Nephron progenitor cell (in vitro differentiated cells): ENCODE results near the gene MOB1B.

ENCODE experiments used
- DNase-seq: peaks from one replicate; pipeline ENCODE4 v3.0.0; 2021
- H3K27ac Mint-ChIP-seq: 2 replicates; pipeline ENCODE4 v1.8.0; 2021; ENCODE audit warnings: mild to moderate bottlenecking, moderate library complexity, mixed read lengths
- H3K27me3 Mint-ChIP-seq: 2 replicates; pipeline ENCODE4 v1.8.0; 2021; ENCODE audit warnings: mild to moderate bottlenecking, low read depth, mixed read lengths; ENCODE audit not compliant: poor library complexity
- H3K36me3 Mint-ChIP-seq: 2 replicates; pipeline ENCODE4 v1.8.0; 2021; ENCODE audit warnings: low read depth, mixed read lengths
- H3K4me1 Mint-ChIP-seq: 2 replicates; pipeline ENCODE4 v1.8.0; 2021; ENCODE audit warnings: mixed read lengths
- H3K4me3 Mint-ChIP-seq: 2 replicates; pipeline ENCODE4 v1.8.0; 2021; ENCODE audit warnings: mild to moderate bottlenecking, moderate library complexity, mixed read lengths
- H3K9me3 Mint-ChIP-seq: 2 replicates; pipeline ENCODE4 v1.8.0; 2021; ENCODE audit warnings: mild to moderate bottlenecking, moderate library complexity, mixed read lengths
- CTCF ChIP-seq: fragments of 200-600 bp; sonication (generic); IDR thresholded peaks from 2 replicates; pipeline ENCODE4 v1.5.0; 2021; ENCODE audit warnings: antibody characterized with exemption

Gene MOB1B

GRCh38 chr4:70946939-70947338 is 44.8 kb downstream of the MOB1B start:
- Mint-ChIP-seq H3K4me3 (no peak overlapping the region), H3K36me3 (peaks cover 66% of the 10 kb centered on the region), H3K4me1 (peaks cover 7% of the 10 kb centered on the region), H3K27ac (no peak overlapping the region), H3K9me3 (peaks cover 14% of the 10 kb centered on the region), H3K27me3 (no peaks in the 10 kb centered on the region)
- no peak for DNase-seq
- TF ChIP-seq CTCF, result no peak

GRCh38 chr4:70948665-70949260 is 46.6 kb downstream of the MOB1B start:
- Mint-ChIP-seq H3K27ac (no peak overlapping the region), H3K4me3 (no peak overlapping the region), H3K36me3 (peaks cover 60% of the 10 kb centered on the region), H3K9me3 (peaks cover 14% of the 10 kb centered on the region), H3K27me3 (no peaks in the 10 kb centered on the region), H3K4me1 (peaks cover 7% of the 10 kb centered on the region)
- TF ChIP-seq CTCF, result no peak
- DNase-seq, result no peak

- H3K4me3 Mint-ChIP-seq, result no peak overlapping the region
- H3K9me3 Mint-ChIP-seq, result peaks cover 10% of the 10 kb centered on the region
- no peak for DNase-seq
- H3K27ac Mint-ChIP-seq, result no peak overlapping the region
- peaks cover 6% of the 10 kb centered on the region for H3K4me1 Mint-ChIP-seq
- H3K27me3 Mint-ChIP-seq, result no peaks in the 10 kb centered on the region
- peaks cover 21% of the 10 kb centered on the region for H3K36me3 Mint-ChIP-seq
- no peak for TF ChIP-seq CTCF
These were observed 51.9 kb downstream of the MOB1B start for GRCh38 chr4:70954032-70954431.

GRCh38 chr4:70956549-70957210 is 54.5 kb downstream of the MOB1B start:
- no peaks in the 10 kb centered on the region for H3K27me3 Mint-ChIP-seq
- no peaks in the 10 kb centered on the region for H3K9me3 Mint-ChIP-seq
- H3K4me3 Mint-ChIP-seq, result no peak overlapping the region
- DNase-seq, result no peak
- peaks cover 6% of the 10 kb centered on the region for H3K4me1 Mint-ChIP-seq
- H3K27ac Mint-ChIP-seq, result peak overlapping the region; percentile 2
- peaks cover 8% of the 10 kb centered on the region for H3K36me3 Mint-ChIP-seq
- no peak for TF ChIP-seq CTCF

- Mint-ChIP-seq H3K4me1 (peaks cover 6% of the 10 kb centered on the region), H3K9me3 (no peaks in the 10 kb centered on the region), H3K4me3 (no peak overlapping the region), H3K27ac (peak overlapping the region; percentile 72), H3K36me3 (peaks cover 23% of the 10 kb centered on the region), H3K27me3 (no peaks in the 10 kb centered on the region)
- DNase-seq, result no peak
- no peak for TF ChIP-seq CTCF
These were observed 56.5 kb downstream of the MOB1B start for GRCh38 chr4:70958681-70959080.

- no peaks in the 10 kb centered on the region for H3K27me3 Mint-ChIP-seq
- TF ChIP-seq CTCF, result no peak
- no peak overlapping the region for H3K4me3 Mint-ChIP-seq
- no peak for DNase-seq
- no peaks in the 10 kb centered on the region for H3K4me1 Mint-ChIP-seq
- peaks cover 62% of the 10 kb centered on the region for H3K36me3 Mint-ChIP-seq
- H3K27ac Mint-ChIP-seq, result peak overlapping the region; percentile 11
- no peaks in the 10 kb centered on the region for H3K9me3 Mint-ChIP-seq
These were observed 66.9 kb downstream of the MOB1B start for GRCh38 chr4:70969076-70969475.
